HG02798 (cell line): ENCODE measurements around the gene MTA2.
"Not testable (repeated sequence)": the region's sequence is repeated elsewhere in the genome, so short reads cannot be mapped to it uniquely, and the experiment has no call there.

Source experiments
- ATAC-seq: cut with Tn5 transposase; IDR thresholded peaks from one replicate; pipeline ENCODE4 v1.9.1; 2021; ENCODE audit warnings: mild to moderate bottlenecking; ENCODE audit not compliant: unreplicated experiment, poor library complexity

The MTA2 gene

GRCh38 chr11:62601372-62602140 is at the start of gene MTA2:
Gene MTA2, minus strand, starts transcription at chr11:62601865. Its CDS starts 415 bp downstream, at chr11:62601450.
- ATAC-seq, result peak; percentile 80

- not testable (repeated sequence) for ATAC-seq
These were observed 48.6 kb upstream of the MTA2 start for GRCh38 chr11:62650283-62650682.

GRCh38 chr11:62649486-62649885 is 47.8 kb upstream of the MTA2 start:
- no peak for ATAC-seq

- no peak for ATAC-seq
These were observed 47.3 kb upstream of the MTA2 start for GRCh38 chr11:62648967-62649364.

GRCh38 chr11:62648185-62648966 is 46.7 kb upstream of the MTA2 start:
- no peak for ATAC-seq

GRCh38 chr11:62647609-62648005 is 45.9 kb upstream of the MTA2 start:
- ATAC-seq, result no peak

GRCh38 chr11:62646825-62647608 is 45.4 kb upstream of the MTA2 start:
- ATAC-seq, result no peak

GRCh38 chr11:62645946-62646824 is 44.5 kb upstream of the MTA2 start, which contains the start of gene GANAB:
Gene GANAB, minus strand, starts transcription at chr11:62646613. Its CDS starts 14 bp downstream, at chr11:62646599.
- ATAC-seq, result peak; percentile 97

- no peak for ATAC-seq
These were observed 43.9 kb upstream of the MTA2 start for GRCh38 chr11:62645671-62645945.

GRCh38 chr11:62644220-62644619 is 42.6 kb upstream of the MTA2 start:
- ATAC-seq, result no peak

GRCh38 chr11:62632492-62632891 is 30.8 kb upstream of the MTA2 start:
- no peak for ATAC-seq

GRCh38 chr11:62627713-62628112 is 26.0 kb upstream of the MTA2 start:
- no peak for ATAC-seq

- ATAC-seq, result no peak
These were observed 20.9 kb upstream of the MTA2 start for GRCh38 chr11:62622476-62623089.

- peak; percentile 97 for ATAC-seq
These were observed 20.2 kb upstream of the MTA2 start, which contains the start of gene B3GAT3 for GRCh38 chr11:62621567-62622470. Gene B3GAT3, minus strand, starts transcription at chr11:62621986. Its CDS starts 39 bp downstream, at chr11:62621947.

- ATAC-seq, result no peak
These were observed 19.4 kb upstream of the MTA2 start for GRCh38 chr11:62621027-62621566.

- ATAC-seq, result not testable (repeated sequence)
These were observed 15.3 kb upstream of the MTA2 start for GRCh38 chr11:62616957-62617356.

GRCh38 chr11:62615521-62615920 is 13.9 kb upstream of the MTA2 start:
- no peak for ATAC-seq

GRCh38 chr11:62614275-62614674 is 12.6 kb upstream of the MTA2 start:
- no peak for ATAC-seq
